Loucy (cell line): ENCODE data around the gene ATP6V0E2.

Source experiments
- EZH2phosphoT487 ChIP-seq: fragments of 200-600 bp; IDR thresholded peaks from 2 replicates; pipeline ENCODE4 v1.6.1; 2018; ENCODE audit warnings: antibody characterized with exemption, mild to moderate bottlenecking, moderate library complexity, borderline replicate concordance
- TF ChIP-seq, protein P1 (sequence below): fragments of 200-600 bp; sonication (generic); conservative IDR thresholded peaks from 2 replicates; pipeline ENCODE4 v1.5.1; 2014; ENCODE audit warnings: mild to moderate bottlenecking, antibody characterized with exemption, low read length

DNA sequence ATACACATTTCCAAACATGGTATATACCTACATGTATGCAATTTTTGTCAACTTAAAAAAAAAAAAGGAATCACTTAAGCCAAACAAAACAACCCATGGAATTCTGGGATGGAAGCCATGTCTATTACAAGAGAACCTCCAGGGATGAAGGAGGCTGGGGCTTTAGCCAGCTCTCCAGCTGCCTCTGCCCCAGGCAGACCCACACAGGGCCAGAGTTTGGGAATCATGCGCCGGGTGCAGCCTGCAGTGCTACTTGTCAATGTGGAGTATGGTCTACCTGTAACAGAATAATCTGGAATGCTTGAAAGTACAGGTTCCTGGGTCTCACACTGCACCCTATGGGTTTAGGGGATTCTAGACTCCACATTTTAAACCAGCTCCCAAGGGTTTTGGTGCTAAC, 10.8 kb downstream of the ATP6V0E2 start:
- TF ChIP-seq, protein P1, sequence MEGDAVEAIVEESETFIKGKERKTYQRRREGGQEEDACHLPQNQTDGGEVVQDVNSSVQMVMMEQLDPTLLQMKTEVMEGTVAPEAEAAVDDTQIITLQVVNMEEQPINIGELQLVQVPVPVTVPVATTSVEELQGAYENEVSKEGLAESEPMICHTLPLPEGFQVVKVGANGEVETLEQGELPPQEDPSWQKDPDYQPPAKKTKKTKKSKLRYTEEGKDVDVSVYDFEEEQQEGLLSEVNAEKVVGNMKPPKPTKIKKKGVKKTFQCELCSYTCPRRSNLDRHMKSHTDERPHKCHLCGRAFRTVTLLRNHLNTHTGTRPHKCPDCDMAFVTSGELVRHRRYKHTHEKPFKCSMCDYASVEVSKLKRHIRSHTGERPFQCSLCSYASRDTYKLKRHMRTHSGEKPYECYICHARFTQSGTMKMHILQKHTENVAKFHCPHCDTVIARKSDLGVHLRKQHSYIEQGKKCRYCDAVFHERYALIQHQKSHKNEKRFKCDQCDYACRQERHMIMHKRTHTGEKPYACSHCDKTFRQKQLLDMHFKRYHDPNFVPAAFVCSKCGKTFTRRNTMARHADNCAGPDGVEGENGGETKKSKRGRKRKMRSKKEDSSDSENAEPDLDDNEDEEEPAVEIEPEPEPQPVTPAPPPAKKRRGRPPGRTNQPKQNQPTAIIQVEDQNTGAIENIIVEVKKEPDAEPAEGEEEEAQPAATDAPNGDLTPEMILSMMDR: no peak
- TF ChIP-seq EZH2phosphoT487: no peak
